Adrenal gland (tissue), 5 donors: ENCODE measurements around the gene MAPK13.

ENCODE experiments used
- CTCF ChIP-seq, 6 experiments: fragments of 450-650 bp in 4 of 6; fragments of 200-600 bp in 2 of 6; sonication (generic) in 1 of 6; IDR thresholded peaks; 1 replicate in 5 of 6; 2 replicates in 1 of 6; pipeline versions ENCODE4 v1.5.1 to v1.8.0; 2016 to 2021; ENCODE audit warnings: antibody characterized with exemption in 6 of 6, mild to moderate bottlenecking in 2 of 6, moderate library complexity in 1 of 6
- POLR2A ChIP-seq, 2 donors: fragments of 450-650 bp; IDR thresholded peaks; one replicate each; pipeline ENCODE4 v1.6.1; 2017; ENCODE audit warnings: antibody characterized with exemption in 2 of 2, mild to moderate bottlenecking in 2 of 2, moderate library complexity in 1 of 2
- donor health status: DM: no; HTN: no; CAD: no.

- TF ChIP-seq CTCF (IDR thresholded peaks at IDR 0.05) (no peak), POLR2A (IDR thresholded peaks at IDR 0.05) (no peak)
These were observed 6.2 kb downstream of the MAPK13 start for GRCh38 chr6:36136551-36136950.
